Endothelial cell of umbilical vein (primary cell): ENCODE data around the gene KHDC3L. TPM values are rescaled to one million over a fixed set of nuclear protein-coding genes. Genes with fewer than 3 reads are reported as not detected.

Source experiments
- Bru-seq: library from RNA; stranded (reverse); fragments of 400-500 nt; gene quantifications from one replicate; lab custom pipeline; 2021; lab: Mats Ljungman, UMichigan
- BruChase-seq, 2 experiments: library from RNA; stranded (reverse); fragments of 400-500 nt; gene quantifications; one replicate each; lab custom pipeline; 2021; lab: Mats Ljungman, UMichigan
- BruUV-seq: library from RNA; stranded (reverse); fragments of 400-500 nt; replicated peaks from 2 replicates; lab custom pipeline; 2021; lab: Mats Ljungman, UMichigan
- CTCF ChIA-PET: fragments of 300-600, 350-600 bp; sonication (Branson Sonifier 250); formaldehyde crosslinking; loops from one replicate; lab custom pipeline; 2021; ENCODE audit warnings: antibody characterized with exemption, inconsistent platforms; lab: Charles Lee
- POLR2A ChIA-PET: fragments of 300-600, 350-600 bp; sonication (Branson Sonifier 250); formaldehyde crosslinking; loops from one replicate; lab custom pipeline; 2021; ENCODE audit warnings: antibody characterized with exemption, inconsistent platforms; lab: Charles Lee
- DNase-seq: peaks from one replicate; pipeline ENCODE4 v3.0.0-alpha.2; 2011; ENCODE audit warnings: low read depth, low spot score
- FAIRE-seq: peaks from 2 replicates; lab custom pipeline; 2011; peaks lifted over from hg19 to GRCh38; lab: Jason Lieb, UNC
- H2AFZ ChIP-seq: 2 replicates; pipeline ENCODE4 v1.6.0; 2012; ENCODE audit warnings: low read depth, low read length, control low read depth, inconsistent platforms
- H3K27ac ChIP-seq: 2 replicates; pipeline ENCODE4 v1.5.1; 2011; ENCODE audit warnings: low read depth, mild to moderate bottlenecking, control low read depth, low read length, moderate library complexity; ENCODE audit not compliant: insufficient read depth
- H3K27me3 ChIP-seq, 2 experiments: 2 replicates each; pipeline versions ENCODE4 v1.6.0 to v1.6.1; 2011; ENCODE audit warnings: low read length in 2 of 2, mixed read lengths in 1 of 2; ENCODE audit not compliant: control insufficient read depth in 2 of 2, insufficient read depth in 2 of 2
- H3K36me3 ChIP-seq, 2 experiments: 2 replicates in 1 of 2; 3 replicates in 1 of 2; pipeline ENCODE4 v1.5.1; 2011; ENCODE audit warnings: low read length in 2 of 2, mild to moderate bottlenecking in 1 of 2, moderate library complexity in 1 of 2; ENCODE audit not compliant: control insufficient read depth in 2 of 2, insufficient read depth in 2 of 2; ENCODE audit errors: extremely low read depth in 1 of 2
- H3K4me1 ChIP-seq: 3 replicates; pipeline ENCODE4 v1.5.1; 2011; ENCODE audit warnings: mild to moderate bottlenecking, low read length; ENCODE audit not compliant: control insufficient read depth, insufficient read depth; ENCODE audit errors: extremely low read depth
- H3K4me2 ChIP-seq: 2 replicates; pipeline ENCODE4 v1.6.1; 2011; ENCODE audit warnings: low read length, control low read depth, mixed read lengths; ENCODE audit not compliant: insufficient read depth
- H3K4me3 ChIP-seq, 3 experiments: fragments of 200-600 bp in 1 of 3; sonication (generic), shearing (Covaris generic) in 1 of 3; replicated peaks in 1 of 3; 2 replicates each; pipeline ENCODE4 v1.5.1; 2011 to 2016; ENCODE audit warnings: control low read depth in 3 of 3, low read length in 3 of 3, mild to moderate bottlenecking in 2 of 3, inconsistent platforms in 1 of 3, low read depth in 1 of 3, moderate library complexity in 1 of 3; ENCODE audit not compliant: insufficient read depth in 1 of 3
- H3K79me2 ChIP-seq: 2 replicates; pipeline ENCODE4 v1.6.0; 2012; ENCODE audit warnings: low read length, inconsistent platforms; ENCODE audit not compliant: control insufficient read depth, insufficient read depth
- H3K9ac ChIP-seq: replicated peaks from 2 replicates; pipeline ENCODE3; 2011; ENCODE audit warnings: low read length, control low read depth; ENCODE audit not compliant: insufficient read depth; ENCODE audit errors: extremely low read depth
- H3K9me1 ChIP-seq: replicated peaks from 3 replicates; pipeline ENCODE4 v1.6.0; 2011; ENCODE audit warnings: mild to moderate bottlenecking, low read length; ENCODE audit not compliant: control insufficient read depth, insufficient read depth; ENCODE audit errors: extremely low read depth
- H3K9me3 ChIP-seq: replicated peaks from 2 replicates; pipeline ENCODE4 v1.5.1; 2012; ENCODE audit warnings: low read length, inconsistent platforms; ENCODE audit not compliant: control insufficient read depth, insufficient read depth
- H4K20me1 ChIP-seq: replicated peaks from 2 replicates; pipeline ENCODE3; 2011; ENCODE audit warnings: mild to moderate bottlenecking, low read length; ENCODE audit not compliant: control insufficient read depth, insufficient read depth; ENCODE audit errors: extremely low read depth
- EZH2 ChIP-seq: IDR thresholded peaks from 2 replicates; pipeline ENCODE4 v1.6.1; 2012; ENCODE audit warnings: borderline replicate concordance, low read depth, mild to moderate bottlenecking, moderate library complexity, low read length, inconsistent platforms; ENCODE audit not compliant: severe bottlenecking
- FOS ChIP-seq: IDR thresholded peaks from 2 replicates; pipeline ENCODE4 v1.6.1; 2011; ENCODE audit warnings: mild to moderate bottlenecking, low read length, moderate library complexity, borderline replicate concordance; ENCODE audit not compliant: insufficient read depth
- GATA2 ChIP-seq: IDR thresholded peaks from 2 replicates; pipeline ENCODE4 v1.7.0; 2011; ENCODE audit warnings: low read depth, mild to moderate bottlenecking, moderate library complexity, mixed read lengths, low read length; ENCODE audit not compliant: insufficient read length, insufficient read depth
- JUN ChIP-seq: IDR thresholded peaks from 2 replicates; pipeline ENCODE4 v1.6.1; 2011; ENCODE audit warnings: borderline replicate concordance, low read depth; ENCODE audit not compliant: insufficient read length, insufficient read depth
- MAX ChIP-seq: IDR thresholded peaks from 2 replicates; pipeline ENCODE4 v1.6.1; 2011; ENCODE audit not compliant: insufficient read depth, insufficient read length
- MYC ChIP-seq: IDR thresholded peaks from one replicate; pipeline ENCODE4 v1.6.1; 2011; ENCODE audit warnings: mild to moderate bottlenecking, low read depth, low read length
- POLR2A ChIP-seq: IDR thresholded peaks from 2 replicates; pipeline ENCODE4 v1.6.1; 2012; ENCODE audit warnings: low read depth, mild to moderate bottlenecking, control low read depth, low read length
- POLR2AphosphoS5 ChIP-seq: IDR thresholded peaks from 2 replicates; pipeline ENCODE4 v1.6.1; 2012; ENCODE audit warnings: low read depth, mild to moderate bottlenecking, control low read depth, low read length, moderate library complexity; ENCODE audit not compliant: insufficient read depth
- dilution Hi-C: fragments of 300-500 bp; cut with MboI; formaldehyde crosslinking; loops from one replicate; pipeline ENCODE4 v1.15.0; 2019; ENCODE audit warnings: low sequenced_read_pairs; ENCODE audit not compliant: extremely low pct_ligation_motif_present
- intact Hi-C: fragments of 100-400 bp; cut with micrococcal nuclease; formaldehyde crosslinking; loops from one replicate; pipeline ENCODE4 v1.10.0; 2022
- long read RNA-seq: library from polyadenylated mRNA; stranded (forward); transcript quantifications from one replicate; pipeline ENCODE4 v2.0.0, GENCODE V29; 2021
- polyA minus RNA-seq, 3 experiments: library from RNA; depleted of rRNA, polyadenylated mRNA; stranded (reverse); fragments of >200 nt; gene quantifications; 1 replicate in 1 of 3; 2 replicates in 2 of 3; pipeline ENCODE4 v1.2.3, GENCODE V29; 2011
- polyA plus RNA-seq, 4 experiments: library from polyadenylated mRNA; depleted of rRNA in 3 of 4; stranded (reverse) in 3 of 4; unstranded in 1 of 4; fragments of >200 nt; gene quantifications; 2 replicates each; pipeline versions ENCODE4 v1.2.1 to v1.2.3, GENCODE V29; 2011 to 2012; ENCODE audit warnings: missing spikeins in 1 of 4
- total RNA-seq: library from RNA; stranded (reverse); gene quantifications from 2 replicates; pipeline ENCODE4 v1.2.3, GENCODE V29; 2021
- TF ChIP-seq, protein P1 (sequence below), 2 donors: IDR thresholded peaks; 1 replicate in 1 of 2; 2 replicates in 1 of 2; pipeline ENCODE4 v1.5.1; 2011; ENCODE audit warnings: low read length in 2 of 2, mild to moderate bottlenecking in 2 of 2, moderate library complexity in 2 of 2, control low read depth in 1 of 2, inconsistent platforms in 1 of 2, low read depth in 1 of 2; ENCODE audit not compliant: insufficient read depth in 1 of 2; ENCODE audit errors: extremely low read depth in 1 of 2

Gene KHDC3L, protein sequence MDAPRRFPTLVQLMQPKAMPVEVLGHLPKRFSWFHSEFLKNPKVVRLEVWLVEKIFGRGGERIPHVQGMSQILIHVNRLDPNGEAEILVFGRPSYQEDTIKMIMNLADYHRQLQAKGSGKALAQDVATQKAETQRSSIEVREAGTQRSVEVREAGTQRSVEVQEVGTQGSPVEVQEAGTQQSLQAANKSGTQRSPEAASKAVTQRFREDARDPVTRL
- total RNA-seq (not detected in 2 replicates), polyA plus RNA-seq (not detected in 2 replicates), polyA minus RNA-seq (not detected in 2 replicates), Bru-seq, nascent RNA (not detected), BruChase-seq, experiment 1, labeled RNA remaining after a 6-hour chase (not detected), BruChase-seq, experiment 2, labeled RNA remaining after a 2-hour chase (not detected)
- not detected in 2 replicates for polyA plus RNA-seq (2011; cell fraction: cytosol; rRNA removed)
- not detected in 2 replicates for polyA plus RNA-seq (2011; cell fraction: nucleus; rRNA removed)
- not detected in 2 replicates for polyA plus RNA-seq (2012)
- not detected for polyA minus RNA-seq (2011; cell fraction: cytosol; rRNA and poly(A)+ RNA removed)
- not detected in 2 replicates for polyA minus RNA-seq (2011; cell fraction: nucleus; rRNA and poly(A)+ RNA removed)
- long read RNA-seq: 0 reads

- no peaks in the 10 kb centered on the region for H3K9me1 ChIP-seq
- H3K27ac ChIP-seq: no peak within 1 kb of the TSS
- H3K9me3 ChIP-seq: no peaks in the 10 kb centered on the region
- TF ChIP-seq MAX: no peak
- TF ChIP-seq POLR2A: no peak
- no peak for TF ChIP-seq EZH2
- no peak for TF ChIP-seq MYC
- TF ChIP-seq, protein P1, sequence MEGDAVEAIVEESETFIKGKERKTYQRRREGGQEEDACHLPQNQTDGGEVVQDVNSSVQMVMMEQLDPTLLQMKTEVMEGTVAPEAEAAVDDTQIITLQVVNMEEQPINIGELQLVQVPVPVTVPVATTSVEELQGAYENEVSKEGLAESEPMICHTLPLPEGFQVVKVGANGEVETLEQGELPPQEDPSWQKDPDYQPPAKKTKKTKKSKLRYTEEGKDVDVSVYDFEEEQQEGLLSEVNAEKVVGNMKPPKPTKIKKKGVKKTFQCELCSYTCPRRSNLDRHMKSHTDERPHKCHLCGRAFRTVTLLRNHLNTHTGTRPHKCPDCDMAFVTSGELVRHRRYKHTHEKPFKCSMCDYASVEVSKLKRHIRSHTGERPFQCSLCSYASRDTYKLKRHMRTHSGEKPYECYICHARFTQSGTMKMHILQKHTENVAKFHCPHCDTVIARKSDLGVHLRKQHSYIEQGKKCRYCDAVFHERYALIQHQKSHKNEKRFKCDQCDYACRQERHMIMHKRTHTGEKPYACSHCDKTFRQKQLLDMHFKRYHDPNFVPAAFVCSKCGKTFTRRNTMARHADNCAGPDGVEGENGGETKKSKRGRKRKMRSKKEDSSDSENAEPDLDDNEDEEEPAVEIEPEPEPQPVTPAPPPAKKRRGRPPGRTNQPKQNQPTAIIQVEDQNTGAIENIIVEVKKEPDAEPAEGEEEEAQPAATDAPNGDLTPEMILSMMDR (IDR thresholded peaks at IDR 0.05; ENCODE audit: extremely low read depth in 1 of 2, insufficient read depth in 1 of 2, low read depth in 1 of 2, low read length in 2 of 2): no peak
- no peak for TF ChIP-seq POLR2AphosphoS5
- no peak for TF ChIP-seq JUN
- TF ChIP-seq FOS: no peak
- TF ChIP-seq GATA2: no peak
- H3K36me3 ChIP-seq: no peaks in the 10 kb centered on the region
- no peaks in the 10 kb centered on the region for H3K27me3 ChIP-seq
- no peaks in the 10 kb centered on the region for H4K20me1 ChIP-seq
- H3K4me1 ChIP-seq: no peaks in the 10 kb centered on the region
- H3K79me2 ChIP-seq: no peaks in the 10 kb centered on the region
- no peak for DNase-seq
- ChIA-PET POLR2A (no interaction called here), CTCF (no interaction called here)
- FAIRE-seq: no peak
- dilution Hi-C loops (no loop called here), intact Hi-C loops (no loop called here)
- no peak within 1 kb of the TSS for H3K9ac ChIP-seq
- no peak within 1 kb of the TSS for H2AFZ ChIP-seq
- no TSS peak for BruUV-seq
- H3K4me3 ChIP-seq: no peak within 1 kb of the TSS
- H3K4me2 ChIP-seq: no peak within 1 kb of the TSS
These were observed at the start of gene KHDC3L for GRCh38 chr6:73362358-73362757. Gene KHDC3L (plus strand): TSS chr6:73362658. CDS start chr6:73362730, 72 bp downstream.
